Adrenal gland (tissue), 12 donors: ENCODE measurements around the gene PSMB1. TPM values are rescaled to one million over a fixed set of nuclear protein-coding genes. Genes with fewer than 3 reads are reported as not detected.
A peak's percentile ranks its signal among the peaks of the same experiment; 100 is the strongest.
"Not testable (repeated sequence)": the region's sequence is repeated elsewhere in the genome, so short reads cannot be mapped to it uniquely, and the experiment has no call there.

Source experiments
- DNase-seq, 7 donors: peaks; one replicate each; pipeline ENCODE4 v3.0.0-alpha.2; 2019 to 2020
- H3K27ac ChIP-seq, 5 donors: fragments of 200-600 bp; sonication (generic) in 4 of 5; 1 replicate in 3 of 5; 2 replicates in 2 of 5; pipeline versions ENCODE4 v1.5.1 to v1.8.0; 2016 to 2020; ENCODE audit warnings: mild to moderate bottlenecking in 1 of 5
- H3K27me3 ChIP-seq: fragments of 200-600 bp; 2 replicates; pipeline ENCODE4 v1.8.0; 2021
- H3K36me3 ChIP-seq, 2 donors: fragments of 200-600 bp; replicated peaks in 1 of 2; 1 replicate in 1 of 2; 2 replicates in 1 of 2; pipeline versions ENCODE4 v1.5.1 to v1.8.0; 2018 to 2022
- H3K4me1 ChIP-seq, 2 donors: fragments of 200-600 bp; replicated peaks in 1 of 2; 1 replicate in 1 of 2; 2 replicates in 1 of 2; pipeline versions ENCODE4 v1.5.1 to v1.8.0; 2018 to 2021
- H3K4me3 ChIP-seq, 4 donors: fragments of 200-600 bp; sonication (generic) in 3 of 4; one replicate each; pipeline ENCODE4 v1.5.1; 2016 to 2018
- H3K9me3 ChIP-seq, 3 donors: fragments of 200-600 bp; sonication (generic) in 1 of 3; replicated peaks in 1 of 3; 1 replicate in 2 of 3; 2 replicates in 1 of 3; pipeline versions ENCODE4 v1.5.1 to v1.8.0; 2016 to 2021
- POLR2A ChIP-seq, 2 donors: fragments of 450-650 bp; IDR thresholded peaks; one replicate each; pipeline ENCODE4 v1.6.1; 2017; ENCODE audit warnings: antibody characterized with exemption in 2 of 2, mild to moderate bottlenecking in 2 of 2, moderate library complexity in 1 of 2
- WGBS, 4 donors: extraction: QIAGEN DNeasy Blood & Tissue Kit in 2 of 4; methylation state at CpG; one replicate each; pipeline versions ENCODE4 v1.1.5 to v1.1.7; 2013 to 2017; 5-methylcytosine and 5-hydroxymethylcytosine counted together
- intact Hi-C, 2 donors: fragments of 100-400 bp; cut with DNase I; formaldehyde crosslinking; loops; one replicate each; pipeline versions ENCODE4 v1.14.1 to v1.15.0; 2022 to 2023
- polyA plus RNA-seq, 3 donors: library from polyadenylated mRNA; stranded (reverse); fragments of 200-250 nt in 2 of 3; fragments of 350-450 nt in 1 of 3; fragmentation: Illumina TruSeq in 1 of 3; extraction: RNeasy Lipid Tissue Mini Kit (QIAGEN cat#74804) in 1 of 3; gene quantifications; one replicate each; pipeline ENCODE4 v1.2.3, GENCODE V29; 2013 to 2014
- total RNA-seq, 9 donors: library from RNA; depleted of rRNA in 4 of 9; stranded (reverse); fragments of >200 nt in 4 of 9; fragments of 120-200 nt in 1 of 9; fragmentation: NEBNext Ultra II Directional in 1 of 9; extraction: Animal tissue kit (Norgen Biotek cat#: 25700) in 1 of 9; gene quantifications; one replicate each; pipeline versions ENCODE4 v1.1.0 to v1.2.4, GENCODE V29; 2013 to 2023
- TF ChIP-seq, protein P1 (sequence below), 6 experiments: fragments of 450-650 bp in 4 of 6; fragments of 200-600 bp in 2 of 6; sonication (generic) in 1 of 6; IDR thresholded peaks; 1 replicate in 5 of 6; 2 replicates in 1 of 6; pipeline versions ENCODE4 v1.5.1 to v1.8.0; 2016 to 2021; ENCODE audit warnings: antibody characterized with exemption in 6 of 6, mild to moderate bottlenecking in 2 of 6, moderate library complexity in 1 of 6
- donor health status: healthy with polysubstance abuse.
- donor health status: Bipolar disorder and iron deficiency.
- donor health status: DM: yes; HTN: yes; CAD: no.
- donor health status: DM: no; HTN: no; CAD: no.
- donor health status: DM: no; HTN: no; CAD: no.
- donor health status: DM: yes; HTN: yes; CAD: no.

PSMB1 gene
- total and polyA plus RNA-seq, 12 donors = 129 to 442 (median 191) TPM

DNA sequence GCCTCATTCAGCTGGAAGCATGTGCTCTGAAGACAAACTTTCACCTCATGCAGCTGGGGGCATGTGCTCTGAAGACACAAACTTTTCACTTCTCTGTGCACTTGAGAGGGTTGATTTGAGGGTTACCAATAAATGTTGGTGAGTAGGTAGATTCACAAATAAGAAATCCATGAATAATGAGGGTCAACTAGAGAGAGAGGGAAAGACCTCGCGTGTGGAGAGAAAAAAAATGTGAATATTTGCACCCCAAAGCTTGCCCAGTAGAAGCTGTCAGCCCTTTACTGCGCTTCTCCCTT is 43.4 kb downstream of the PSMB1 start:
- intact Hi-C loops = no loop called here
- Histone ChIP-seq H3K4me1 (no peaks in the 10 kb centered on the region), H3K4me3 (no peak overlapping the region), H3K27me3 (no peaks in the 10 kb centered on the region), H3K9me3 (no peaks in the 10 kb centered on the region), H3K27ac (no peak overlapping the region), H3K36me3 (no peaks in the 10 kb centered on the region)
- no peak for DNase-seq
- no peak for TF ChIP-seq POLR2A (IDR thresholded peaks at IDR 0.05)
- TF ChIP-seq, protein P1, sequence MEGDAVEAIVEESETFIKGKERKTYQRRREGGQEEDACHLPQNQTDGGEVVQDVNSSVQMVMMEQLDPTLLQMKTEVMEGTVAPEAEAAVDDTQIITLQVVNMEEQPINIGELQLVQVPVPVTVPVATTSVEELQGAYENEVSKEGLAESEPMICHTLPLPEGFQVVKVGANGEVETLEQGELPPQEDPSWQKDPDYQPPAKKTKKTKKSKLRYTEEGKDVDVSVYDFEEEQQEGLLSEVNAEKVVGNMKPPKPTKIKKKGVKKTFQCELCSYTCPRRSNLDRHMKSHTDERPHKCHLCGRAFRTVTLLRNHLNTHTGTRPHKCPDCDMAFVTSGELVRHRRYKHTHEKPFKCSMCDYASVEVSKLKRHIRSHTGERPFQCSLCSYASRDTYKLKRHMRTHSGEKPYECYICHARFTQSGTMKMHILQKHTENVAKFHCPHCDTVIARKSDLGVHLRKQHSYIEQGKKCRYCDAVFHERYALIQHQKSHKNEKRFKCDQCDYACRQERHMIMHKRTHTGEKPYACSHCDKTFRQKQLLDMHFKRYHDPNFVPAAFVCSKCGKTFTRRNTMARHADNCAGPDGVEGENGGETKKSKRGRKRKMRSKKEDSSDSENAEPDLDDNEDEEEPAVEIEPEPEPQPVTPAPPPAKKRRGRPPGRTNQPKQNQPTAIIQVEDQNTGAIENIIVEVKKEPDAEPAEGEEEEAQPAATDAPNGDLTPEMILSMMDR (IDR thresholded peaks at IDR 0.05) = no peak
- 88 to 96% (median 89%) methylated on average over 3 of the region's 3 CpGs for WGBS, 4 donors

DNA sequence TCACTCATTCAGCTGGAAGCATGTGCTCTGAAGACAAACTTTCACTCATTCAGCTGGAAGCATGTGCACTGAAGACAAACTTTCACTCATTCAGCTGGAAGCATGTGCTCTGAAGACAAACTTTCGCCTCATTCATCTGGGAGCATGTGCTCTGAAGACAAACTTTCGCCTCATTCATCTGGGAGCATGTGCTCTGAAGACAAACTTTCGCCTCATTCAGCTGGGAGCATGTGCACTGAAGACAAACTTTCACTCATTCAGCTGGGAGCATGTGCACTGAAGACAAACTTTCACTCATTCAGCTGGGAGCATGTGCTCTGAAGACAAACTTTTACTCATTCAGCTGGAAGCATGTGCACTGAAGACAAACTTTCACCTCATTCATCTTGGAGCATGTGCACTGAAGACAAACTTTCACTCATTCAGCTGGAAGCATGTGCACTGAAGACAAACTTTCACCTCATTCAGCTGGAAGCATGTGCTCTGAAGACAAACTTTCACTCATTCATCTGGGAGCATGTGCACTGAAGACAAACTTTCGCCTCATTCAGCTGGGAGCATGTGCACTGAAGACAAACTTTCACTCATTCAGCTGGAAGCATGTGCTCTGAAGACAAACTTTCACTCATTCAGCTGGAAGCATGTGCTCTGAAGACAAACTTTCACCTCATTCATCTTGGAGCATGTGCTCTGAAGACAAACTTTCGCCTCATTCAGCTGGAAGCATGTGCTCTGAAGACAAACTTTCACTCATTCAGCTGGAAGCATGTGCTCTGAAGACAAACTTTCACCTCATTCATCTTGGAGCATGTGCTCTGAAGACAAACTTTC is 44.0 kb downstream of the PSMB1 start:
- intact Hi-C loops, H3K27me3 ChIP-seq, H3K9me3 ChIP-seq, H3K4me1 ChIP-seq, DNase-seq, H3K36me3 ChIP-seq, H3K27ac ChIP-seq, H3K4me3 ChIP-seq: not testable (repeated sequence)
- 83 to 89% (median 86%) methylated on average over 5 of the region's 5 CpGs for WGBS, 4 donors

DNA sequence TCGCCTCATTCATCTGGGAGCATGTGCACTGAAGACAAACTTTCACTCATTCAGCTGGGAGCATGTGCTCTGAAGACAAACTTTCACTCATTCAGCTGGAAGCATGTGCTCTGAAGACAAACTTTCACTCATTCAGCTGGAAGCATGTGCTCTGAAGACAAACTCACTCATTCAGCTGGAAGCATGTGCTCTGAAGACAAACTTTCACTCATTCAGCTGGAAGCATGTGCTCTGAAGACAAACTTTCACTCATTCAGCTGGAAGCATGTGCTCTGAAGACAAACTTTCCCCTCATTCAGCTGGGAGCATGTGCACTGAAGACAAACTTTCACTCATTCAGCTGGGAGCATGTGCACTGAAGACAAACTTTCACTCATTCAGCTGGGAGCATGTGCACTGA is 44.8 kb downstream of the PSMB1 start:
- H3K27me3 ChIP-seq, H3K4me3 ChIP-seq, H3K27ac ChIP-seq, H3K4me1 ChIP-seq, DNase-seq, H3K9me3 ChIP-seq, intact Hi-C loops, H3K36me3 ChIP-seq: not testable (repeated sequence)
- 80 to 83% methylated on average over 1 of the region's 1 CpG; no CpG with 5 or more reads in 2 of the 4 donors for WGBS, 4 donors

DNA sequence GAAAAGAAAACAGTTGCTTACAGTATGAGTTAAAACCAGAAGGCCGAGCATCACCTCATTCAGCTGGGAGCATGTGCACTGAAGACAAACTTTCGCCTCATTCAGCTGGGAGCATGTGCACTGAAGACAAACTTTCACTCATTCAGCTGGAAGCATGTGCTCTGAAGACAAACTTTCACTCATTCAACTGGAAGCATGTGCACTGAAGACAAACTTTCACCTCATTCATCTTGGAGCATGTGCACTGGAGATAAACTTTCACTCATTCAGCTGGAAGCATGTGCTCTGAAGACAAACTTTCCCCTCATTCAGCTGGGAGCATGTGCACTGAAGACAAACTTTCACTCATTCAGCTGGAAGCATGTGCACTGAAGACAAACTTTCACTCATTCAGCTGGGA is 45.4 kb downstream of the PSMB1 start:
- H3K4me1 ChIP-seq, H3K27ac ChIP-seq, intact Hi-C loops, H3K36me3 ChIP-seq, DNase-seq, H3K9me3 ChIP-seq, H3K4me3 ChIP-seq, H3K27me3 ChIP-seq: not testable (repeated sequence)
- 85 to 96% (median 89%) methylated on average over 2 of the region's 2 CpGs for WGBS, 4 donors

DNA sequence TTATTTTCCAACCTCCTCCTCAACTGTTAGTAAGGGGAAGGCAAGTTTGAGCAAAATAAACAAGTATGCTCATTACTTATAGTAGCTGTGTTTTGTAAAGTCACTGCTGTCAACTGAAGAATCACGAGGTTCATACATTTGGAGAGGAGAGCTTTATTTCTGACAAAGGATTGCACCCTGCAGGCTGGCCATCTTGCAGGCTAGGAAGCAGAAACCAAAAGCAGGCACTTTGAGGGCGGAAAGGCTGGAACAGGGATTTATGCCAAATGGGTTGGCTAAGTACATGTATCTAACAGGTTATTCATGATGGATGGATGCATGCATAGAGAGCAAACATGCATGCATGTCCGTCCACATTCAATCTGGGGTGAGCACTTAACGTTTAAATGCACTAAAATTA is 46.7 kb downstream of the PSMB1 start:
- no peaks in the 10 kb centered on the region for H3K27me3 ChIP-seq
- no peaks in the 10 kb centered on the region for H3K4me1 ChIP-seq
- DNase-seq = no peak
- WGBS, 4 donors = 58 to 64% (median 63%) methylated on average over 4 of the region's 4 CpGs
- no peaks in the 10 kb centered on the region for H3K9me3 ChIP-seq
- H3K4me3 ChIP-seq = no peak overlapping the region
- H3K27ac ChIP-seq = no peak overlapping the region
- H3K36me3 ChIP-seq = no peaks in the 10 kb centered on the region
- TF ChIP-seq, protein P1 (IDR thresholded peaks at IDR 0.05) = no peak
- no peak for TF ChIP-seq POLR2A (IDR thresholded peaks at IDR 0.05)
- intact Hi-C loops = no loop called here

DNA sequence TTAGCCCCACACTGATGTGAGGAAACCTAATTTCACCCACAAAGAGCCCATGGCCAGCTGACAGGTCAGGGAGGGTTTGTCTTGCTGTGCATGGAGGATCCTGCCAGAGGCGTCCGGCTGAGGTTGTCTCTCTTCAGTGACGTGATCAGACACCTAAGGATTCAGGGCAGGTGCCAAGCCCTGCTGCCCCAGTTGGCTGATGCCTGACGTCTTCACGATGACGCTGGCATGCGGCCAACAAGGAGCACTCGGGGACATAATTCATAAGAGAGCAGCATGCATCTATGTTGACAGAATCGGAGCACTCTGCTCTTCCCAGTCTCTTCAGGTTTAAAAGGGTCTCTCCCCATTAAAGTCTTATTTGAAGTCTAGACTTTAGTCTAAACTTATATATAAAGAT is 47.8 kb downstream of the PSMB1 start:
- no peak overlapping the region for H3K4me3 ChIP-seq
- peaks cover 3% of the 10 kb centered on the region for H3K27me3 ChIP-seq
- H3K27ac ChIP-seq = no peak overlapping the region
- no peak for TF ChIP-seq POLR2A (IDR thresholded peaks at IDR 0.05)
- TF ChIP-seq, protein P1 (IDR thresholded peaks at IDR 0.05) = no peak
- intact Hi-C loops = no loop called here
- H3K36me3 ChIP-seq = no peaks in the 10 kb centered on the region
- H3K9me3 ChIP-seq = no peaks in the 10 kb centered on the region
- H3K4me1 ChIP-seq = no peaks in the 10 kb centered on the region
- 7 to 60% (median 23%) methylated on average over 1 to 9 of the region's 9 CpGs for WGBS, 4 donors
- peak in 2 of 7 donors; percentile 17 to 20 for DNase-seq
